VCaP (cell line): ENCODE results near the gene ASMTL.

Source experiments
- H3K27ac ChIP-seq: fragments of 450-650 bp; 2 replicates; pipeline ENCODE4 v1.5.1; 2017
- CTCF ChIP-seq: fragments of 450-650 bp; conservative IDR thresholded peaks from 2 replicates; pipeline ENCODE4 v1.5.1; 2017; ENCODE audit warnings: mild to moderate bottlenecking, moderate library complexity

ASMTL gene

GRCh38 chrX:1462110-1462509 is 9.4 kb upstream of the ASMTL start:
- no peak overlapping the region for H3K27ac ChIP-seq
- no peak for TF ChIP-seq CTCF

- no peak for TF ChIP-seq CTCF
- no peak overlapping the region for H3K27ac ChIP-seq
Measured at GRCh38 chrX:1455948-1456280, 3.2 kb upstream of the ASMTL start.

- TF ChIP-seq CTCF = peak; percentile 98
- no peak overlapping the region for H3K27ac ChIP-seq
Measured at GRCh38 chrX:1453951-1454785, 1.5 kb upstream of the ASMTL start.

GRCh38 chrX:1453395-1453783 is 680 bp upstream of the ASMTL start:
- TF ChIP-seq CTCF = no peak
- peak overlapping the region; percentile 59 for H3K27ac ChIP-seq

- H3K27ac ChIP-seq = peak overlapping the region; percentile 75
- TF ChIP-seq CTCF = no peak
Measured at GRCh38 chrX:1451661-1452515, 821 bp downstream of the ASMTL start.

GRCh38 chrX:1451251-1451660 is 1.5 kb downstream of the ASMTL start:
- TF ChIP-seq CTCF = no peak
- no peak overlapping the region for H3K27ac ChIP-seq

GRCh38 chrX:1450361-1451161 is 2.1 kb downstream of the ASMTL start:
- H3K27ac ChIP-seq = no peak overlapping the region
- no peak for TF ChIP-seq CTCF
